Measurements from ENCODE around the gene UVRAG.

DNA sequence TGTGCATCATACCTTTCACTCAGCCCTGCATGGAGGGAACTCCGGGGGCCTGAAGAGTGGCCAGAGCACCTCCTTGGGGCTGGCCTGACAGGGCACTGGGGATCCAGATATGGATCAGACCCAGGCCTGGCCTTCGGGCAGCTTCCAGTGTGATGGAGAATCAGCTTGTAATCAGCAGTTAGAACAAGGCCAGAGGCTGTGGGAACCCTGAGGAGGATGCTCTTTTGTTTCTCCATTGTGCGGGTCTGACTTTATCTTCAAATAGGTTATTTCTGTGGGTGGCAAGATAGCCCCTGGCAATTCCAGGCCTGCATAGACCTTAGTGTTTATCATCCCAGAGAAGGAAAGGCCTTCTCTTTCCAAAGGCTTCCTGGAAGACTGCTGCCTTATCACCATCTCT lies 34.1 kb upstream of the UVRAG start:
- no peak for TF ChIP-seq EZH2 (IDR thresholded peaks at IDR 0.05)
- TF ChIP-seq, protein P1, sequence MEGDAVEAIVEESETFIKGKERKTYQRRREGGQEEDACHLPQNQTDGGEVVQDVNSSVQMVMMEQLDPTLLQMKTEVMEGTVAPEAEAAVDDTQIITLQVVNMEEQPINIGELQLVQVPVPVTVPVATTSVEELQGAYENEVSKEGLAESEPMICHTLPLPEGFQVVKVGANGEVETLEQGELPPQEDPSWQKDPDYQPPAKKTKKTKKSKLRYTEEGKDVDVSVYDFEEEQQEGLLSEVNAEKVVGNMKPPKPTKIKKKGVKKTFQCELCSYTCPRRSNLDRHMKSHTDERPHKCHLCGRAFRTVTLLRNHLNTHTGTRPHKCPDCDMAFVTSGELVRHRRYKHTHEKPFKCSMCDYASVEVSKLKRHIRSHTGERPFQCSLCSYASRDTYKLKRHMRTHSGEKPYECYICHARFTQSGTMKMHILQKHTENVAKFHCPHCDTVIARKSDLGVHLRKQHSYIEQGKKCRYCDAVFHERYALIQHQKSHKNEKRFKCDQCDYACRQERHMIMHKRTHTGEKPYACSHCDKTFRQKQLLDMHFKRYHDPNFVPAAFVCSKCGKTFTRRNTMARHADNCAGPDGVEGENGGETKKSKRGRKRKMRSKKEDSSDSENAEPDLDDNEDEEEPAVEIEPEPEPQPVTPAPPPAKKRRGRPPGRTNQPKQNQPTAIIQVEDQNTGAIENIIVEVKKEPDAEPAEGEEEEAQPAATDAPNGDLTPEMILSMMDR (IDR thresholded peaks at IDR 0.05), result no peak

Measured in neural progenitor cell (in vitro differentiated cells).